ENCODE data around the gene FBLN2. TPM values are rescaled to one million over a fixed set of nuclear protein-coding genes. Genes with fewer than 3 reads are reported as not detected.

The FBLN2 gene
- total RNA-seq, 1 donor from 2014 or later: 5.8 TPM

- DNase-seq (ENCODE audit: low spot score, unreplicated experiment): no peak
- Mint-ChIP-seq H3K27ac (no peak overlapping the region), H3K4me3 (ENCODE audit: low read depth) (no peak overlapping the region), H3K4me1 (ENCODE audit: low read depth) (no peaks in the 10 kb centered on the region), H3K36me3 (ENCODE audit: insufficient read depth) (peaks cover 3% of the 10 kb centered on the region), H3K9me3 (ENCODE audit: low read depth) (no peaks in the 10 kb centered on the region), H3K27me3 (no peaks in the 10 kb centered on the region)
- TF ChIP-seq CTCF (IDR thresholded peaks at IDR 0.05; ENCODE audit: unreplicated experiment): no peak
These were observed 46.8 kb upstream of the FBLN2 start for GRCh38 chr3:13501958-13502790.

GRCh38 chr3:13502791-13503060 is 46.2 kb upstream of the FBLN2 start:
- no peak for TF ChIP-seq CTCF (IDR thresholded peaks at IDR 0.05; ENCODE audit: unreplicated experiment)
- H3K9me3 Mint-ChIP-seq (ENCODE audit: low read depth): no peaks in the 10 kb centered on the region
- peaks cover 3% of the 10 kb centered on the region for H3K36me3 Mint-ChIP-seq (ENCODE audit: insufficient read depth)
- H3K27me3 Mint-ChIP-seq: no peaks in the 10 kb centered on the region
- H3K27ac Mint-ChIP-seq: no peak overlapping the region
- H3K4me1 Mint-ChIP-seq (ENCODE audit: low read depth): no peaks in the 10 kb centered on the region
- no peak for DNase-seq (ENCODE audit: low spot score, unreplicated experiment)
- H3K4me3 Mint-ChIP-seq (ENCODE audit: low read depth): no peak overlapping the region

GRCh38 chr3:13504161-13504831 is 44.6 kb upstream of the FBLN2 start:
- TF ChIP-seq CTCF (IDR thresholded peaks at IDR 0.05; ENCODE audit: unreplicated experiment): no peak
- Mint-ChIP-seq H3K4me1 (ENCODE audit: low read depth) (no peaks in the 10 kb centered on the region), H3K36me3 (ENCODE audit: insufficient read depth) (peaks cover 3% of the 10 kb centered on the region), H3K4me3 (ENCODE audit: low read depth) (no peak overlapping the region), H3K27ac (no peak overlapping the region), H3K9me3 (ENCODE audit: low read depth) (no peaks in the 10 kb centered on the region), H3K27me3 (no peaks in the 10 kb centered on the region)
- DNase-seq (ENCODE audit: low spot score, unreplicated experiment): no peak

- no peak for TF ChIP-seq CTCF (IDR thresholded peaks at IDR 0.05; ENCODE audit: unreplicated experiment)
- no peak overlapping the region for H3K27ac Mint-ChIP-seq
- H3K4me1 Mint-ChIP-seq (ENCODE audit: low read depth): no peaks in the 10 kb centered on the region
These were observed 43.5 kb upstream of the FBLN2 start for GRCh38 chr3:13505147-13506130.

GRCh38 chr3:13506239-13506638 is 42.7 kb upstream of the FBLN2 start:
- H3K4me3 Mint-ChIP-seq (ENCODE audit: low read depth): no peak overlapping the region
- no peaks in the 10 kb centered on the region for H3K4me1 Mint-ChIP-seq (ENCODE audit: low read depth)
- peaks cover 3% of the 10 kb centered on the region for H3K36me3 Mint-ChIP-seq (ENCODE audit: insufficient read depth)
- no peaks in the 10 kb centered on the region for H3K27me3 Mint-ChIP-seq
- no peak for TF ChIP-seq CTCF (IDR thresholded peaks at IDR 0.05; ENCODE audit: unreplicated experiment)
- no peaks in the 10 kb centered on the region for H3K9me3 Mint-ChIP-seq (ENCODE audit: low read depth)
- H3K27ac Mint-ChIP-seq: no peak overlapping the region
- DNase-seq (ENCODE audit: low spot score, unreplicated experiment): no peak

More at GRCh38 chr3:13505147-13506130, 43.5 kb upstream of the FBLN2 start:
- peaks cover 3% of the 10 kb centered on the region for H3K36me3 Mint-ChIP-seq (ENCODE audit: insufficient read depth)
- H3K9me3 Mint-ChIP-seq (ENCODE audit: low read depth): no peaks in the 10 kb centered on the region
- no peaks in the 10 kb centered on the region for H3K27me3 Mint-ChIP-seq
- no peak for DNase-seq (ENCODE audit: low spot score, unreplicated experiment)
- no peak overlapping the region for H3K4me3 Mint-ChIP-seq (ENCODE audit: low read depth)
